A549 (cell line): ENCODE results near the gene RABGAP1L.

Source experiments
- CEBPB ChIP-seq, 2 experiments: fragments of >200 bp in 1 of 2; sonication (Bioruptor Twin) in 1 of 2; formaldehyde crosslinking in 1 of 2; IDR thresholded peaks; 2 replicates each; pipeline ENCODE4 v1.6.1; 2012 to 2016
- CHD4 ChIP-seq: fragments of 200-600 bp; sonication (generic); IDR thresholded peaks from 2 replicates; pipeline ENCODE4 v1.6.1; 2016; ENCODE audit warnings: antibody characterized with exemption, mild to moderate bottlenecking, borderline replicate concordance
- EP300 ChIP-seq, 2 experiments: fragments of >200 bp; sonication (Bioruptor Twin); formaldehyde crosslinking; IDR thresholded peaks; 2 replicates in 1 of 2; 3 replicates in 1 of 2; pipeline ENCODE4 v1.6.1; 2016 to 2017
- TP53 ChIP-seq: fragments of 250-450 bp; sonication (Bioruptor Pico); IDR thresholded peaks from 2 replicates; pipeline ENCODE4 v1.5.0; 2021; ENCODE audit warnings: mild to moderate bottlenecking, moderate library complexity
- TF ChIP-seq, protein P1 (sequence below): IDR thresholded peaks from 2 replicates; pipeline ENCODE4 v1.6.1; 2012
- TF ChIP-seq, protein P2 (sequence below): IDR thresholded peaks from 2 replicates; pipeline ENCODE4 v1.6.1; 2012
- TF ChIP-seq, protein P3 (sequence below): fragments of >200 bp; sonication (Bioruptor Twin); formaldehyde crosslinking; IDR thresholded peaks from 3 replicates; pipeline ENCODE4 v1.5.1; 2016

DNA sequence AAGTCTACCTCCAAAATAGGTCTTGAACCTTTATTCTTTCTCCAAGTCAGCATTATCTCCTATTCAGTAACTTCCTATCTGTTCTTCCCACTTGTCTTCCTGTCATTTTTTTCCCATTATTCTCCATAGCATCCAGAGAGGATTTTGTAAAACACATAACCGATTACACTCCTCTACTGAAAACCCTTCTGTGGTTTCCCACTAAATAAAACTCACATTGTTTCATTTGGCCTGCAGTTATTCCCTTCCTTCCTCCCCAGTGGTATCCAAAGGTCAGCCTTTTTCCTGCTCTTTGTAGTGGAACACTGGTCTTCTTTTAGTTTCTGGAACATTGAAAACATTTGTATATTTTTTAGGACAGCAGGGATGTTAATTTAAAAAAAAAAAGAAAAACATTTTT, 554.5 kb downstream of the RABGAP1L start:
- TF ChIP-seq, protein P1, sequence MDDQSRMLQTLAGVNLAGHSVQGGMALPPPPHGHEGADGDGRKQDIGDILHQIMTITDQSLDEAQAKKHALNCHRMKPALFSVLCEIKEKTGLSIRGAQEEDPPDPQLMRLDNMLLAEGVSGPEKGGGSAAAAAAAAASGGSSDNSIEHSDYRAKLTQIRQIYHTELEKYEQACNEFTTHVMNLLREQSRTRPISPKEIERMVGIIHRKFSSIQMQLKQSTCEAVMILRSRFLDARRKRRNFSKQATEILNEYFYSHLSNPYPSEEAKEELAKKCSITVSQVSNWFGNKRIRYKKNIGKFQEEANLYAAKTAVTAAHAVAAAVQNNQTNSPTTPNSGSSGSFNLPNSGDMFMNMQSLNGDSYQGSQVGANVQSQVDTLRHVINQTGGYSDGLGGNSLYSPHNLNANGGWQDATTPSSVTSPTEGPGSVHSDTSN: no peak
- no peak for TF ChIP-seq TP53 (CRISPR knock-in tag)
- TF ChIP-seq, protein P2, sequence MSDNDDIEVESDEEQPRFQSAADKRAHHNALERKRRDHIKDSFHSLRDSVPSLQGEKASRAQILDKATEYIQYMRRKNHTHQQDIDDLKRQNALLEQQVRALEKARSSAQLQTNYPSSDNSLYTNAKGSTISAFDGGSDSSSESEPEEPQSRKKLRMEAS: no peak
- no peak for TF ChIP-seq EP300 (IDR thresholded peaks at IDR 0.05)
- TF ChIP-seq CHD4: no peak
- TF ChIP-seq, protein P3, sequence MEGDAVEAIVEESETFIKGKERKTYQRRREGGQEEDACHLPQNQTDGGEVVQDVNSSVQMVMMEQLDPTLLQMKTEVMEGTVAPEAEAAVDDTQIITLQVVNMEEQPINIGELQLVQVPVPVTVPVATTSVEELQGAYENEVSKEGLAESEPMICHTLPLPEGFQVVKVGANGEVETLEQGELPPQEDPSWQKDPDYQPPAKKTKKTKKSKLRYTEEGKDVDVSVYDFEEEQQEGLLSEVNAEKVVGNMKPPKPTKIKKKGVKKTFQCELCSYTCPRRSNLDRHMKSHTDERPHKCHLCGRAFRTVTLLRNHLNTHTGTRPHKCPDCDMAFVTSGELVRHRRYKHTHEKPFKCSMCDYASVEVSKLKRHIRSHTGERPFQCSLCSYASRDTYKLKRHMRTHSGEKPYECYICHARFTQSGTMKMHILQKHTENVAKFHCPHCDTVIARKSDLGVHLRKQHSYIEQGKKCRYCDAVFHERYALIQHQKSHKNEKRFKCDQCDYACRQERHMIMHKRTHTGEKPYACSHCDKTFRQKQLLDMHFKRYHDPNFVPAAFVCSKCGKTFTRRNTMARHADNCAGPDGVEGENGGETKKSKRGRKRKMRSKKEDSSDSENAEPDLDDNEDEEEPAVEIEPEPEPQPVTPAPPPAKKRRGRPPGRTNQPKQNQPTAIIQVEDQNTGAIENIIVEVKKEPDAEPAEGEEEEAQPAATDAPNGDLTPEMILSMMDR: no peak
- no peak for TF ChIP-seq CEBPB (IDR thresholded peaks at IDR 0.05)
